Erythroblast (primary cell): Measurements from ENCODE around the gene MRPS14.
"Not testable (repeated sequence)": the region's sequence is repeated elsewhere in the genome, so short reads cannot be mapped to it uniquely, and the experiment has no call there.

Experiments
- DNase-seq, 2 experiments: peaks; one replicate each; lab custom pipeline; 2025; lab: John Stamatoyannopoulos, UW
- GATA1 ChIP-seq: IDR thresholded peaks from 2 replicates; pipeline ENCODE4 v1.6.1; 2011; ENCODE audit warnings: low read depth, mild to moderate bottlenecking, control low read depth, low read length, moderate library complexity
- POLR2A ChIP-seq: IDR thresholded peaks from 2 replicates; pipeline ENCODE4 v1.6.1; 2011; ENCODE audit warnings: mild to moderate bottlenecking, low read length

MRPS14 gene

DNA sequence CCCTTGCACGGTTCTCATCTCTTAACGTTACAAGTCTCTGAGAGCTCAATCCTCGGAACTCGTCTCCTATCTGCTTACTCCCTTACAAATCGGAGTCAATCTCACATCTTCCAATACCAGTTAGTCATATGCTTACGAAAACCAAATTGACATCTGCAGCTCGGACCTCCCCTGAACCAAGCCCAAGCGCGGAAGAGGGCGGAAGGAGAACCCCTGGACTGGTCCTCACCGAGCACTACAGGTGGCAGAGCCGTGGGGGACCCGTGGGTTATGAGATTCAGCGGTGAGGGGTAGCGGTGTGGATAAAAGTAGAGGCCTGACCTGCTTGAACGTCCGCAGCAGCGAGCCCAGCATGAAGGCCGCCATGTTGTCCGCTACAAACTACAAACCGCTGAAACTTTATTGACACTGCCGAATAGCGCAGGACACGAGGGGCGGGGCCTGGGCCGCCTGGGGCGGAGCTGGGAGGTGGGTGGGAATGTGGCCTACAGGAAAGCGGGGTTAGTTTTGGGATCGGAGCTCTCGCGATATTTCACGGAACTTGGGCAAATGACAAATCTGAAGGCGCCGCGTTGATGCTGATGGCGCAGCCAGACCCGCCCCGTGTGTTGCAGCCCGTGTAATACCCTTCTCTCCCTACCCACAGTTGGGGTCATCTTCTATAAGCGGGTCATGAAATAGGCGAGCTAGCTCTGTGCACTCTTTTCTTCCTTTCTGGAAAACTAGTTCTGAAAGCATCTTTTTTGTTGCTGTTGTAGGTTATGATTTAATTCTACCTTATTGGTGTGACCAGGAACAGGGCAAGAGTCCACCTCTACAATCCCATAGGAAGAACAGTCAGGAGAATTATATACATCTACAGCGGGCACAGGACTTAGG, at the start of gene MRPS14:
Gene MRPS14 (minus strand): TSS at position 383 of the 879 bp plus-strand sequence. CDS start 17 bp downstream, at position 366.
- no peak for TF ChIP-seq GATA1
- TF ChIP-seq POLR2A = peak; percentile 91
- peak; percentile 99 for DNase-seq

DNA sequence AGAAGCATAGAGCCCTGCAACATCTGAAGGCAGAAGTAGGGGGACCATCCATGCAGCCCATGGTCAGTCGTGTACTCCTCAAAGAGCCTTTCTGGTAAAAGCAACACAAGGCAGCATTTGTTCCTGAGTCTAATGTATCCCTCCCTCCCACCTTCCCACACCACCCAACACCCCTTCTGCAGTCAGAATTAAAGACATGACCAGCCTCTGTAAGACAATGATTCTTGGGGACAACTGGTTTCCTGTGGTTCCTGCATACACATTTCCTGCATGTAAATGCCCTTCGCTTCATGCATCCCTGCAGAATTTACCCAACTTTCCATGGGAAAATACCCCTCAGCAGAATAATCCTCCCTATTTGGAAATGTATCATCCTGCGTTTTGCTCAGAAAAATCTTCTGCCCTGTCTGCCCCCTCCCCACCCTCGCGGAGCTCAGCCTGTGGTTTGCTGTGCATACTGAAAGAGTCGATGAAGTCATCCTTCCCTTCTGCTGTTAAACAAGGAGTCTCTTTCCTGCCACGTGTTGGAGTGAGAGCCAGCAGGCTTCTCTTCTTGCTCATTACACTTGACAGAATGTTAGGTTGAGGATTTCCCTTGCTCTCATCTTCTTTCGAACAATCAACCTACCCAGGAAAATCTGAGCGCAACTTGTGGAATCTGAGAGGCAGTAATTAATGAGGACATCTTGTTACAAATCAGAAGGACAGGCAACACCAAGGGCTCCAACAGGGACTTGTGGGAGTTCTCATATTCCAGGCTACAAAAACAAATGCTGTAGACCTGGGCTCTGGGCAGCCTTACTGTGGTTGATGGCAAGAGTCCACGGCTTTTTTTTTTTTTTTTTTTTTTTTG, 49.1 kb upstream of the MRPS14 start:
- no peak for DNase-seq
- no peak for TF ChIP-seq POLR2A
- TF ChIP-seq GATA1 = no peak

DNA sequence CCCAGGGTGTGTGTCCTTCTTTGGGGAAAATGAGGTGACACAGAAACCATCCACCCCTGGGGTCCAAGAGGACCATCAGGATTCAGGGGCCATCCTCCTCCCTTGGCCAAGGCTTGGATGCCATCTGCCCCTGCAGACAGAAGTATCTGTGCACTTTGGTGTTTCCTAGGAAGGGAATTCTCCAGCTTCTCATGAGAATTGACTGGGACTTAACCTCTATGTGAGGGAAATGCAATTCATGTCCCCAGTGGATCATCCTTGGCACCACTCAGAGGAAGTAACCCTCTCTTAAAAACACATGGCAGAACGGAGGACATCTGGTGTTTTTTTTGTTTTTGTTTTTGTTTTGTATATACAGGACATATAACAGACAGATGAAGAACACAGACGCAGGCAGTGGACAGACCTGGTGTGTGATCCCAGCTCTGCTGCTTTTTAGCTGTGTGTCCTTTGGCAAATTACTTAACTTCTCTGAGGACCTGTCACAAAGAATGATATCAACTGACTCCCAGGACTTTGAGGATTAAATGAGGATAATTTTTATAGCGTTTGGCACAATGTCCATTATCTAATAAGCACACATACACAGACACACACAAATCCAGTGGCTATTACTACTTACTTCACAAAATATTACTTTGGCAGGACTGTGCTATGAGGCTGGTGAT, 48.2 kb upstream of the MRPS14 start:
- DNase-seq = no peak
- no peak for TF ChIP-seq POLR2A
- TF ChIP-seq GATA1 = no peak

DNA sequence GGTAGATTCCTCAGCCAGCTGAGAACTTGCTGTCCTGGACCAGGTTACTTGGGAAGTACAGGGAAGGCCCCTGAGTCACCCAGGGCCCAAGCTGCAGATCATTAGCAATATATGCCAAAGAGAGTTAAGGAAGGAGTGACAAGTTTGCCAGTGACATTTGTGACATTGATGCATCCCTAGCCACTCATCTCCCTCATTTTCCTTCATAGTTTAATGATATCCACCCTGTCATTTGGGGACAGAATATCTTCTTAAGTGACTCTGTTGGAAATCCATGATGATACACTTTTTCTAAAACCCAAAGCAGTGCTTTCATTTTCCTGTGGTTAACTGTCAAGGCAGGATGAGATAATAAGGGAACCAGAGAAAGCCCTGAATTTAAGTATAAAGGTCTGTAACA, 47.6 kb upstream of the MRPS14 start:
- DNase-seq = no peak
- no peak for TF ChIP-seq GATA1
- no peak for TF ChIP-seq POLR2A

DNA sequence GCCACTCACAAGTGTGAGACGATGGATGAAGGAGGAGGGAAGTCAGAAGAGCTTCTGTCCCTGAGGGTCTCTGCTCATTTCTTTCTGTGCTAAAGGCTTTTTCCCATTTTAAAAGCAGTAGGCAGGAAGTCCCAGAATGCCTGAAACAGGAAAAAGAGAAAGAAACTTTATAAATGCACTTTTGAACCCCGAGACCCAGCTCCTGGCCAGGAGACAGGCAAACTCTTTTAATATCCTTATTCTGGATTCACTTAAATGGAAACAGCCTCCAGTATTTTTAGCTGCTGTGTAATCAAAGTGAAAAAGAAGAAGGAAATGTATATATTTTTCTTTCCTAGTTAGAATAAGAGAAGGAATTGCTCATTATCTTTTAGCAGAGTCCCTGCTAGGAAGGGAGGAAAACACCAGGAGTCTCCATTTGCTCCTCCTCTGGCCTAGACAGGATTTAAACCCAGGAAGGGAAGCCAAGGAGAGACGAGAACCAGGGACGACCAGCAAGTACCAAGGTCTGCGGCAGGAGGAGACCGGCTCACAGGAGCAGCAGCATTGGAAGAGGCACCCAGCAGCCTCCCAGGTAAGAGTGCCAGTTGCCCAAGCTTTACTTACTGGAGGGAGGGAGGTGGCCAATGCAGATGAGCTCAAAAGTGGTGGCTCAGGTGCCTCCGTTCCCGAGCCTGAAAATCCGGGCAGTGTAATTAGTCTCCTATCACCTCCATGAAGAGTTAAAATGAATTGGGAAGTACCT, 44.3 kb upstream of the MRPS14 start, which contains the start of gene TNN:
Gene TNN (plus strand): TSS at position 472 of the 745 bp plus-strand sequence. CDS start 9,586 bp downstream, outside the sequence.
- TF ChIP-seq POLR2A = no peak
- no peak for TF ChIP-seq GATA1

DNA sequence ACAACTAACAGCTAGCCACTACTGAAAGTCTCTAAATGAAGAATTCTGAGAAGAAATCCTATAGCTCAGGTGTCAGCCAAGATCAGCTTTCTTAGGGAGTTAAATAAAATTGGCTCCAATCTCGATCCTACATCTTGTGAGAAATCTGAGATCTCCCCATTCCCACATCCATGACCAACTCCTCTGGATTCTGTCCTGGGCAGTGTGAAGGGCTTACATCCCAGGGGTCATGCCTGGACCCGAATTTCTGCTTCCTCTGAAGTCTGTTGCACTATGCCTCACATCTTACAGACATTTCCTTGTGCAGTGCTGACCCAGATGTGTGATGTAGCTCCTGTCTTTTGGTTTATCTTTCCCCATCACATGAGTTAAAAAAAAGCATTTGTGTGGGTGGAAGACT, 39.6 kb upstream of the MRPS14 start:
- no peak for TF ChIP-seq GATA1
- TF ChIP-seq POLR2A = no peak
- DNase-seq = no peak

More for the DNA sequence above, 44.3 kb upstream of the MRPS14 start, which contains the start of gene TNN:
- DNase-seq = no peak

DNA sequence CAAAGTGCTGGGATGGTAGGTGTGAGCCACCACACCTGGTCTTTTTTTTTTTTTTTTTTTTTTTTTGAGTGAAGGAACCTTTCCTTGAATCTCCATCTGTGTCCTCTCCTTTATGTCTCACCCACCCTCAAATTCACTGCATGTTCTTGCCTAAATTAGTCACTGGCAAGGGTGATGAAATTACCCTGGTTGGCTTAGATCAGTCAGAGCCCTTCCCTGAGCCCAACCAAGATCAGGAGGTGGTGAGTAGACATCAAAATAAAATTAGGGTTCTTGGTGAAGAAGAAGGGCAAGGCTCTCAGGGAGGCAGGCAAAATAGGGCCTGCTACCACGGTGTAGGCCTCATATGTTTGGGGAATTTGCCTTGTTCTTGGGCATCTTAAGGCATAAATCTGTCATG, 39.1 kb upstream of the MRPS14 start:
- TF ChIP-seq GATA1 (no peak), POLR2A (no peak)
- DNase-seq = no peak

DNA sequence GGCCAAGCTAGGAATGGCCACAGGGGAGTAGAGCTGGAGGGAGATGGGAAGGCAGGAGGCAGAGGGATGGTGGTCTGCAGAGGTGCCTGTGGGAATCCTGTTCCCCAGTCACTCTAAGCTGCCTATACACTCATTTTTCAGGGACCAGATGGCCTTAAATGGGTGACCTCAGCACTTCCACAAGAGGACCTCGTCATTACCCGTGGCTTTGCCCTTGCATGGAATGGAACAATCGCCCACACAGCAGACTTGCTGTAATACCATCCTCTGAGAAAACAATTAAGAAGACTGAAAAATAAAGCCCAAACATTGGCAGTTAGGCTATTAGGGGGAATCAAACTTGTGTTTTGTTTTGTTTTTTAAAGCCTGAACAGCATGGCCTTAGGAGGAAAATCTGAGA, 31.5 kb upstream of the MRPS14 start:
- no peak for TF ChIP-seq GATA1
- no peak for TF ChIP-seq POLR2A
- DNase-seq = no peak

DNA sequence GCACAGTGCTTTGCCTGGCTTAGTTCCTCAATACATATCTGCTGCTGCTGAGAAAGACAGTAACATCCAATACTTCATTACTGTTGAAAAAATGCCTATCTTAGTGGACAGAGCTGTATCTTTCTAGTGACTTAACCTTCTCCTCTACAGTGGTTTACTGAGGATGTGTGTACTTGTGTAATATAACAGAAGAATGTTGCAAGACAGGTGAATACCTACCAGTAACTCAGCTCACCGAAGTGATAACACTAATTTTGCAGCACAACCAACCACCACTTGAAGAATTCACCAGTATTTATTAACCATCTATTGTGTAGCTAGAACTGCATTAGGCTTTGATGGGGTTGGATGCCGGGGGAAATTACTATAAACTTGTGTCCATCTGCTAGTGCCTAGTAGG, 27.8 kb upstream of the MRPS14 start:
- TF ChIP-seq GATA1 (no peak), POLR2A (no peak)
- no peak for DNase-seq

DNA sequence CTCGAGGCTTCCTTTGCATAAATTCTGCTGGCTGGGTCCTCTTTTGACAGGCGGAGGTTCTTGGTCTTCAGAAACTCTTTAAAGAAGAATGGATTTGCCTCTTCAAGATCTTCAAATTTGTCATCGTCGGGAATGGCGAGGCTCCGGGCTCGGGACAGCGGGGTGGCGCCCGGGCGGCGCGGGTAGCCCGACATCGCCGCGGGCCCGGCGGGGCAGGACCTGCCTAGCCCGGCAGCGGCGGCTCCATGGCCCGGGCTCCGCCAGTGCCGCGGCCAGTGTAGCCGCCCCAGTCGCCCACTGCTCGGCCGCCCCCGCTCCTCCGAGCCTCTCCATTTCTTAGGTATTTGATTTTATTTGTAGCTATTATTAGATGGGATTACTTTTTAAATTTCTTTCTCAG, 22.3 kb upstream of the MRPS14 start:
- TF ChIP-seq POLR2A (no peak), GATA1 (no peak)
- DNase-seq = no peak

DNA sequence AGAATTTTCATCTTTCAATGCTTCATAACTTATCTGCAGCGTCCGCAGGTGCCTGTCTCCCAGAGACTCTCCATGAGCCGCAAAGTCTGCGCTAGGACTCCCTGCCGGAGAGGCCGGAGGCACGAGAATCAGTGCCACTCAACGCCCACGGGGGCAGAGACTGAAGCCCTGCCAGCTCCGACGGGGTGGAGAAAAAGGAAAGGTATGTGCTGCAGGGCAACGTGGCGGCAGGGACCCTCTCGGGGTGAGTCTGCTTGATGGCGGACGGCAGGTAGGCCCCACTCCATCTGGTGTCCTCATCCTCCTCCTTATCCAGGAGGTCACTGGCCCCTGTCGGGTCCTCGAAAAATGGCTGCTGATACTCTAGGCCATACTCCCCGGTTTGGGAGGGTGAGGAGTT, 21.9 kb upstream of the MRPS14 start:
- no peak for TF ChIP-seq POLR2A
- no peak for TF ChIP-seq GATA1

DNA sequence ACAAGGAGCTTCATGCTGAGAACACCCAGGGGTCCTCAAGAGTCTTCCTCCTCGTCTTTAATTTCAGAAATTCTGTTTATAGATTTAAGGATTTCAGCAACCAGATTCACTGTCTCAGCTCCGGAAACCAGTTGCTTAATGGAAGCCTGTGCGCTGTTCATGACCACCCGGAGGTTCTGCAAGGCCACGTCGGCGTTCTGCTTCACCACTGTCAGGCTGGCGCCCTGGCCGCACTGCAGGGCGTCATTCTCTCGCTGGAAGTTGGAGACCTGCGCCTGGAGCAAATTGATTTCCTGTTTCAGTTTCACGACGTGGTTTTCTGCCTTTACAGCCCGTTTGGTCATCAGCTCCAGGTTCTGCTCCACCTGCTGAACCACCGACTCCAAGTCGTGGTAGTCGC, 21.4 kb upstream of the MRPS14 start:
- not testable (repeated sequence) for DNase-seq

More for the DNA sequence above, 21.9 kb upstream of the MRPS14 start:
- DNase-seq = no peak

DNA sequence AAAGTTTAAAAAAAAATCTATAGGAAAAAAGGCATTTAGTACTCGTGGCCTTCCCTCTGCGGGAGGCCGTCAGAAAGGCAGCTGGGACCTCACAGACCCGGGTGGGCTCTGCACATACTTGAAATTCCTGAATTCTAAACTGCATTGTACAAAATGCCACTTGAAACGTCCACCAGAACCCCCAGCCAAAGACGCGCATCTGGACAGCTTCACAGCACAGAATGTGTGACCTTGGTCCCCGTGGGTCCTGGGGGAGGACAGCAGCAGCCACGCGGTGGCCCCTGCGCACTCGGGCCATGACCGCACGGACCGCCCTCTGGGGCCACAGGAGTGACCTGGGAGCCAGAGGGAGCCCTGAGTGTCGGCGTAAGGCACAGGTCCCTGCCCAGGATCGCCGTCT, 20.6 kb upstream of the MRPS14 start:
- no peak for DNase-seq

More for the DNA sequence above, 20.6 kb upstream of the MRPS14 start:
- TF ChIP-seq GATA1 (no peak), POLR2A (no peak)
